ENCODE measurements around the gene SPSB1. TPM values are rescaled to one million over a fixed set of nuclear protein-coding genes. Genes with fewer than 3 reads are reported as not detected.

Gene SPSB1
- total and polyA plus RNA-seq, 10 of the 15 experiments (the other 5 are each of a cell fraction or from before 2014, with no cell fraction given): 0.02 to 2.0 (median 0.90) TPM; not detected in 1

GRCh38 chr1:9306006-9306405 is 13.3 kb downstream of the SPSB1 start (continued):
- TF ChIP-seq HSF1 (IDR thresholded peaks at IDR 0.05; ENCODE audit: low read depth, low read length) (no peak), ATF2 (IDR thresholded peaks at IDR 0.05; ENCODE audit: low read length) (no peak), BCL11A (IDR thresholded peaks at IDR 0.05; ENCODE audit: low read depth, low read length) (no peak), CBFB (IDR thresholded peaks at IDR 0.05; ENCODE audit: low read depth) (no peak), SREBF1 (IDR thresholded peaks at IDR 0.05; ENCODE audit: low read length) (no peak)

GRCh38 chr1:9307303-9307702 is 14.6 kb downstream of the SPSB1 start:
- no peaks in the 10 kb centered on the region for H3K9me3 ChIP-seq (replicated peaks; ENCODE audit: control insufficient read depth, insufficient read depth, low read length)
- no peak for DNase-seq (ENCODE audit: low read depth, low spot score)
- no peaks in the 10 kb centered on the region; a peak in 1 of 4 replicates for H3K27me3 ChIP-seq (replicated peaks in 1 of 2; ENCODE audit: control insufficient read depth in 2 of 2, insufficient read depth in 2 of 2, low read length in 1 of 2)
- ChIA-PET POLR2A (no interaction called here), CTCF (no interaction called here), SMC1A (ENCODE audit: uncharacterized antibody, unreplicated experiment) (no interaction called here), RAD21 (ENCODE audit: unreplicated experiment) (no interaction called here)
- H3K4me2 ChIP-seq (ENCODE audit: control insufficient read depth, insufficient read depth): no peak overlapping the region
- no peak for TF ChIP-seq USF2 (IDR thresholded peaks at IDR 0.05; ENCODE audit: borderline replicate concordance, low read depth, low read length)
- no peak for TF ChIP-seq RELB (IDR thresholded peaks at IDR 0.05; ENCODE audit: low read depth)
- no peak for TF ChIP-seq PAX5 (IDR thresholded peaks at IDR 0.05; ENCODE audit: borderline replicate concordance, low read depth, low read length)
- TF ChIP-seq BMI1 (IDR thresholded peaks at IDR 0.05; ENCODE audit: borderline replicate concordance): no peak
- TF ChIP-seq SP1 (IDR thresholded peaks at IDR 0.05; ENCODE audit: low read depth, low read length): no peak
- no peak for TF ChIP-seq WRNIP1 (IDR thresholded peaks at IDR 0.05; ENCODE audit: borderline replicate concordance, low read depth, low read length)
- WGBS (ENCODE audit: insufficient coverage, insufficient replicate concordance, low lambda C conversion rate, missing lambda C conversion rate): 61% methylated on average over 10 of the region's 10 CpGs
- no peak overlapping the region for H2AFZ ChIP-seq (ENCODE audit: control insufficient read depth, low read depth, low read length)
- H4K20me1 ChIP-seq (ENCODE audit: control insufficient read depth, insufficient read depth): no peaks in the 10 kb centered on the region
- H3K9ac ChIP-seq (ENCODE audit: control insufficient read depth, insufficient read depth, low read length): no peak overlapping the region
- in situ Hi-C loops (cut with MboI) (no loop called here), intact Hi-C loops (cut with micrococcal nuclease; ENCODE audit: unreplicated experiment) (no loop called here)
- no peak for FAIRE-seq
- ATAC-seq: no peak
- BruUV-seq (replicated peaks): no TSS peak
- H3K36me3 ChIP-seq (ENCODE audit: control insufficient read depth in 2 of 2, insufficient read depth in 2 of 2, low read length in 1 of 2): no peaks in the 10 kb centered on the region
- no peak overlapping the region for H3K4me3 ChIP-seq
- H3K79me2 ChIP-seq (ENCODE audit: control insufficient read depth, insufficient read depth, low read length): no peaks in the 10 kb centered on the region
- no peak overlapping the region for H3K27ac ChIP-seq (ENCODE audit: control insufficient read depth, insufficient read depth)
- no peaks in the 10 kb centered on the region for H3K4me1 ChIP-seq (ENCODE audit: control insufficient read depth, insufficient read depth, low read length)

All from GM12878 (cell line).